Mesothelial cell of epicardium (in vitro differentiated cells): ENCODE results near the gene SV2A. TPM values are rescaled to one million over a fixed set of nuclear protein-coding genes. Genes with fewer than 3 reads are reported as not detected.

Experiments
- DNase-seq, 2 experiments: peaks; one replicate each; pipeline ENCODE4 v3.0.0; 2021; ENCODE audit warnings: low spot score in 2 of 2; ENCODE audit not compliant: unreplicated experiment in 2 of 2
- H3K27ac Mint-ChIP-seq: 2 replicates; pipeline ENCODE4 v1.8.0; 2021; ENCODE audit warnings: mixed read lengths
- H3K27me3 Mint-ChIP-seq: 2 replicates; pipeline ENCODE4 v1.8.0; 2021; ENCODE audit warnings: low read depth, mixed read lengths
- H3K36me3 Mint-ChIP-seq: 2 replicates; pipeline ENCODE4 v1.8.0; 2021; ENCODE audit warnings: mixed read lengths
- H3K4me1 Mint-ChIP-seq: 2 replicates; pipeline ENCODE4 v1.8.0; 2021; ENCODE audit warnings: mixed read lengths
- H3K4me3 Mint-ChIP-seq: 2 replicates; pipeline ENCODE4 v1.8.0; 2021; ENCODE audit warnings: mild to moderate bottlenecking, moderate library complexity, mixed read lengths
- H3K9me3 Mint-ChIP-seq: 2 replicates; pipeline ENCODE4 v1.8.0; 2021; ENCODE audit warnings: mixed read lengths
- total RNA-seq: library from RNA; stranded (reverse); gene quantifications from 3 replicates; pipeline ENCODE4 v1.2.1, GENCODE V29; 2021
- TF ChIP-seq, protein P1 (sequence below): fragments of 200-600 bp; sonication (generic); IDR thresholded peaks from one replicate; pipeline ENCODE4 v1.5.0; 2021; ENCODE audit warnings: antibody characterized with exemption; ENCODE audit not compliant: unreplicated experiment

The SV2A gene, protein sequence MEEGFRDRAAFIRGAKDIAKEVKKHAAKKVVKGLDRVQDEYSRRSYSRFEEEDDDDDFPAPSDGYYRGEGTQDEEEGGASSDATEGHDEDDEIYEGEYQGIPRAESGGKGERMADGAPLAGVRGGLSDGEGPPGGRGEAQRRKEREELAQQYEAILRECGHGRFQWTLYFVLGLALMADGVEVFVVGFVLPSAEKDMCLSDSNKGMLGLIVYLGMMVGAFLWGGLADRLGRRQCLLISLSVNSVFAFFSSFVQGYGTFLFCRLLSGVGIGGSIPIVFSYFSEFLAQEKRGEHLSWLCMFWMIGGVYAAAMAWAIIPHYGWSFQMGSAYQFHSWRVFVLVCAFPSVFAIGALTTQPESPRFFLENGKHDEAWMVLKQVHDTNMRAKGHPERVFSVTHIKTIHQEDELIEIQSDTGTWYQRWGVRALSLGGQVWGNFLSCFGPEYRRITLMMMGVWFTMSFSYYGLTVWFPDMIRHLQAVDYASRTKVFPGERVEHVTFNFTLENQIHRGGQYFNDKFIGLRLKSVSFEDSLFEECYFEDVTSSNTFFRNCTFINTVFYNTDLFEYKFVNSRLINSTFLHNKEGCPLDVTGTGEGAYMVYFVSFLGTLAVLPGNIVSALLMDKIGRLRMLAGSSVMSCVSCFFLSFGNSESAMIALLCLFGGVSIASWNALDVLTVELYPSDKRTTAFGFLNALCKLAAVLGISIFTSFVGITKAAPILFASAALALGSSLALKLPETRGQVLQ
- 19.1 to 20.3 TPM (median 19.6 TPM) in 3 replicates for total RNA-seq

DNA sequence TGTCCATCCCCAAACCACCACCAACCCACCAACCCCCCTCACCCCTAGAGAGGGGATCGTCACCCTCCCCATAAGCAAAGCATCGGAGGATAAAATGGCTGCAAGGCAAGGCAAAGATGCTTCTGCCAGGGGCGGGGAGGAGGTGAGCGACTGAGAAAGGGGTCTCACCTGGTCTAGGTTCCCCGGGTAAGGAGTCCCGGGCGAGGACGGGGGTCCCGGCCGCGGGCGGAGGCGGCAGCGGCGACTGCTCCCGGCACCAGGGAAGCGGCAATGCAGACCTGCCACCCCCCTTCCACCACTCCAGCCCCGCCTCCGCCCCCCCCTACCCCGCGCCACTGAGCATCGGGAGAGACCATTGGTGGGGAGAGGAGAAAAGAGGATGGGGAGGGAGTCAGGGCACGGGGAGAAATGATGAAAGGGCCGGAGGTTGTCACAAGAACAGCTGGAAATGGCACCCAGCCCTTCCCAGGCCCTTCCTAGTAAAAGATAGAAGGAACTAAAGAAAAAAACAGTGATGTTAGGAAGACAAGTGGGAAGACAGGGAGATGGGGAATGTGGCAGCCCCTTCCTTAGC lies at the start of gene SV2A:
SV2A (minus strand) TSS at position 274 of the 574 bp plus-strand sequence. CDS start 4,004 bp downstream, outside the sequence.
- Mint-ChIP-seq H3K9me3 (no peaks in the 10 kb centered on the region), H3K4me3 (peak within 1 kb of the TSS; percentile 85), H3K36me3 (peaks cover 14% of the 10 kb centered on the region), H3K27ac (peak within 1 kb of the TSS; percentile 71), H3K27me3 (no peaks in the 10 kb centered on the region), H3K4me1 (peaks cover 27% of the 10 kb centered on the region)
- TF ChIP-seq, protein P1, sequence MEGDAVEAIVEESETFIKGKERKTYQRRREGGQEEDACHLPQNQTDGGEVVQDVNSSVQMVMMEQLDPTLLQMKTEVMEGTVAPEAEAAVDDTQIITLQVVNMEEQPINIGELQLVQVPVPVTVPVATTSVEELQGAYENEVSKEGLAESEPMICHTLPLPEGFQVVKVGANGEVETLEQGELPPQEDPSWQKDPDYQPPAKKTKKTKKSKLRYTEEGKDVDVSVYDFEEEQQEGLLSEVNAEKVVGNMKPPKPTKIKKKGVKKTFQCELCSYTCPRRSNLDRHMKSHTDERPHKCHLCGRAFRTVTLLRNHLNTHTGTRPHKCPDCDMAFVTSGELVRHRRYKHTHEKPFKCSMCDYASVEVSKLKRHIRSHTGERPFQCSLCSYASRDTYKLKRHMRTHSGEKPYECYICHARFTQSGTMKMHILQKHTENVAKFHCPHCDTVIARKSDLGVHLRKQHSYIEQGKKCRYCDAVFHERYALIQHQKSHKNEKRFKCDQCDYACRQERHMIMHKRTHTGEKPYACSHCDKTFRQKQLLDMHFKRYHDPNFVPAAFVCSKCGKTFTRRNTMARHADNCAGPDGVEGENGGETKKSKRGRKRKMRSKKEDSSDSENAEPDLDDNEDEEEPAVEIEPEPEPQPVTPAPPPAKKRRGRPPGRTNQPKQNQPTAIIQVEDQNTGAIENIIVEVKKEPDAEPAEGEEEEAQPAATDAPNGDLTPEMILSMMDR = no peak
- peak; percentile 45 to 53 for DNase-seq

DNA sequence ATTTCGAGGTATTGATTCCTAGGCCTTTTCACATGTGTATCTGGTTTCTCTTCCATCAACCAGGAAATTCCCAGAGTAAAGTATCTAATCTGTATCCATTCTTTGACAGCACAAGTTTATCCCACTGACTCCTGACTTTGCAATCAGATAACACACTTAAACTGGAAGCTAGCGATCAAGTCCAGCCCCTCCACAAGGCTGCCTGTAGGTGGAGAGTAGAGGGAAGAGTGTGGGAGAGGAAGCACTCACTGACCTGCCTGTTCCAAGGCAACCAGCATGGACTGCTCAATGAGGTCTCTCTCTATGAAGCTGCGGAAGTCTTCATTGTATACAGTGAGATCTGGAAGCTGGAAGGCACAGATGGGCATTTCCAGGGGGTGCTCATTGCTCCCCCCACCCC lies 49.4 kb upstream of the SV2A start:
- no peak overlapping the region for H3K4me3 Mint-ChIP-seq
- no peak for DNase-seq
- peak overlapping the region; percentile 71 for H3K27ac Mint-ChIP-seq
- no peaks in the 10 kb centered on the region for H3K4me1 Mint-ChIP-seq
- TF ChIP-seq, protein P1 = no peak
- no peaks in the 10 kb centered on the region for H3K9me3 Mint-ChIP-seq
- H3K27me3 Mint-ChIP-seq = no peaks in the 10 kb centered on the region
- peaks cover 43% of the 10 kb centered on the region for H3K36me3 Mint-ChIP-seq

DNA sequence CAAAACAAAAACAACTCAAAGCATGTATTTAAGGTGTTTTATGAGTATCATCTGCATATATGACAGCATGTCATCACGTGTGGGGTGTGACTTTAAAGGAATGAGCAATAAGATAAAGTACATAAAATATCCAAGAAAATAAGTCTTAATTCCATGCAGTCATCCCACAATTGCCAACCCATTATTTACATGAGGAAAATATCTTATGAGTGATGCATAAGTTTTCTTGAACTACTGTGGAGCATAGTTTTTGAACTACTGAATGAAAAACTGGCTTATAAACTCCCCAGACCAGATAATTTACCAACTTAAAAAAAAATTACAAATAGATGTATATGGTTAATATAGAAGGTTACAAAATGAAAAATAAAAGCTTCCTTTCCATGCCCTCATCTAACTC lies 48.8 kb upstream of the SV2A start:
- no peaks in the 10 kb centered on the region for H3K4me1 Mint-ChIP-seq
- no peak for DNase-seq

DNA sequence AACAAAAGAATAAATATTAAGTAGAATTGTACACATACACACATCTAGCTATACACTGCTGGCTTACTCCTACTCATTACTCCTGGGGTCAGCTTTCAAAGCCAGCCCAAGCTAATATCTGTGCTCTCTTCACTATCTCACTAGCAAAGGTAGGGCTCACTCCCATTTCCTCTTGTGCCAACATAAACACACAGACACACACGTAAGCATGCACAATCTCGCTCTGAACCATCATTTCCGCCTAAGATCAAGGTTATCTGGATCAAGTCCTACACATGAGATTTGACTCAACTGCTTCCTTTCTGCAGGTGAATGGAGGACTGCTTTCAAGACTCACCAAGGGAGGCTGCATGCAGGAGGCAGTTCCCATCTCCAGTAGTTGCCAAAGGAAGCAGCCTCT lies 47.8 kb upstream of the SV2A start:
- H3K36me3 Mint-ChIP-seq = peaks cover 40% of the 10 kb centered on the region
- no peak overlapping the region for H3K27ac Mint-ChIP-seq
- H3K9me3 Mint-ChIP-seq = no peaks in the 10 kb centered on the region
- H3K4me3 Mint-ChIP-seq = no peak overlapping the region
- no peaks in the 10 kb centered on the region for H3K4me1 Mint-ChIP-seq
- TF ChIP-seq, protein P1 = no peak
- no peak for DNase-seq
- H3K27me3 Mint-ChIP-seq = no peaks in the 10 kb centered on the region

More for the DNA sequence above, 48.8 kb upstream of the SV2A start:
- Mint-ChIP-seq H3K4me3 (no peak overlapping the region), H3K27me3 (no peaks in the 10 kb centered on the region), H3K36me3 (peaks cover 41% of the 10 kb centered on the region), H3K27ac (no peak overlapping the region), H3K9me3 (no peaks in the 10 kb centered on the region)
- TF ChIP-seq, protein P1 = no peak

DNA sequence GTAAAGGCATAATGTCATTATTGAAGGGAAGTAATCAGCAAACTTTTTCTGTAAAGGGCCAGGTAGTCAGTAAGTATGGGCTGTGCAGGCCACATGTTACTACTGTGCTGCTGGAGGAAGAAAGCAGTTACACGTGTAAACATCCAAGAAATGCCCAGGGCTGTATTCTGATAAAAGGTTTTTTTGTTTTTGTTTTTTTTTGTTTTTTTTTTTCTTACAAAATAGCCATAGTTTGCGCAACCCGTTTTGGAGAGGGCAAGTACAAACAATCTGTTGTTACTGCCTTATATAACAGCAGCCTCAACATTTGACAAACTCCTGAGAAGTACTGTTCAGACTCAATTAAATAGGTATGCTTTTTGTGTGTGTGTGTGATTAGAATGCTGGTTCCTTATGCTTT lies 45.7 kb upstream of the SV2A start:
- no peaks in the 10 kb centered on the region for H3K9me3 Mint-ChIP-seq
- H3K36me3 Mint-ChIP-seq = peaks cover 50% of the 10 kb centered on the region

More for the DNA sequence above, 45.7 kb upstream of the SV2A start:
- H3K4me1 Mint-ChIP-seq = no peaks in the 10 kb centered on the region
- peak overlapping the region; percentile 60 for H3K27ac Mint-ChIP-seq
- no peak overlapping the region for H3K4me3 Mint-ChIP-seq
- H3K27me3 Mint-ChIP-seq = no peaks in the 10 kb centered on the region
- TF ChIP-seq, protein P1 = no peak
- no peak for DNase-seq
